AG04450 (cell line): ENCODE data around the gene NHERF1. TPM values are rescaled to one million over a fixed set of nuclear protein-coding genes. Genes with fewer than 3 reads are reported as not detected.

Experiments used
- CTCF ChIA-PET: fragments of 300-600, 350-600 bp; formaldehyde crosslinking; extraction: SDS; loops from one replicate; lab custom pipeline; 2022; ENCODE audit warnings: antibody characterized with exemption, inconsistent platforms; lab: Charles Lee
- POLR2A ChIA-PET: fragments of 350-600 bp; formaldehyde crosslinking; extraction: SDS; loops from one replicate; lab custom pipeline; 2021; ENCODE audit warnings: antibody characterized with exemption, inconsistent platforms; lab: Yijun Ruan, JAX
- DNase-seq: peaks from one replicate; pipeline ENCODE4 v3.0.0-alpha.2; 2011; ENCODE audit warnings: low read depth, low spot score
- H3K27ac ChIP-seq: one replicate; pipeline ENCODE4 v1.5.1; 2012; ENCODE audit warnings: low read depth, low read length, control low read depth
- H3K27me3 ChIP-seq: one replicate; pipeline ENCODE4 v1.6.0; 2012; ENCODE audit warnings: low read length; ENCODE audit not compliant: control insufficient read depth, insufficient read depth
- H3K4me3 ChIP-seq: 2 replicates; pipeline ENCODE4 v1.5.1; 2011; ENCODE audit warnings: mild to moderate bottlenecking, low read depth, low read length, control low read depth
- H3K9me3 ChIP-seq: 2 replicates; pipeline ENCODE4 v1.5.1; 2012; ENCODE audit warnings: low read length; ENCODE audit not compliant: control insufficient read depth, insufficient read depth
- CTCF ChIP-seq: IDR thresholded peaks from 2 replicates; pipeline ENCODE4 v1.5.1; 2011; ENCODE audit warnings: low read depth, low read length, control low read depth, inconsistent platforms
- polyA plus RNA-seq: library from polyadenylated mRNA; depleted of rRNA; stranded (reverse); fragments of >200 nt; gene quantifications from 2 replicates; pipeline ENCODE4 v1.2.3, GENCODE V29; 2011

The NHERF1 gene
- polyA plus RNA-seq, 1 experiment, result 10.5 TPM

DNA sequence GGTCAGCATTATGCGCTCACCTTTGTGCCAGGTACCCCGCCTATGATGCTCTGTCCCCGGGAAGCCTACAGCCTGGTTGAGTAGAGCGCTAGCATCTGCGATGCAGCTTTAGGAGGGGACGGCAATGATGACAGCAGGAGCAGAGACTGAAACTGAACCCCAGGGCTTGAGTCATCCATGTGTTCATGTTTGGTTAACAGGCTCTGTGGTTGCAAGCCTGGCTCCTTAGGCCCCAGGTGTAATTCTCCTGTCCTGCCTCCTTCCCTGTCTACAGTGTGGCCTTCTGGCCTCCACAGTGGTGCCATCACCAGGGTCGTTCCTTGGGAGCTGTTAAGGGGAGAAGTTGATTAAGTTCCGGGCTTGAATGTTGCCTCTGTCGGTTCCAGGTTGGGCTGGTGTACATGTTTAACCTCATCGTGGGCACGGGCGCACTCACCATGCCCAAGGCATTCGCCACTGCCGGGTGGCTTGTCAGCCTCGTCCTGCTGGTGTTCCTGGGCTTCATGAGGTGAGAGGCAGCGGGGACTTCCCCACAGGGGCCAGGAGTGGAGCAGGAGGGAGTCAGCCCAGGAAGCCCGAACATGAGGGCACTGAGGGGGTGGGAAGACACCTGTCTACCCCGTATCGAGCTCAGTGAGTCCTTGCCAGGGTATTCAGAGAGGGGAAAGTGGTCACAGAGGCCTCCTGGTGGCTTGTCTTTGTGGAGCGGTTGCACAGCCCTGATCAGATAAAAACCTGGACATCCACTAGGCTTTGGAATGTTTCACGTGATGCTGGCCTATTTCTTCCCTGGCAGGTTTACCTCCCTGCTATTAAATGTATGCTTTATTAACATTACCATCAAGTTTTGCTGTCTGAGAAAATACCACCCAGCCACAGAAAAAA is 36.9 kb downstream of the NHERF1 start:
- Histone ChIP-seq H3K27me3 (no peaks in the 10 kb centered on the region), H3K27ac (no peak overlapping the region), H3K4me3 (no peak overlapping the region), H3K9me3 (no peaks in the 10 kb centered on the region)
- CTCF ChIA-PET, result interaction anchor here (0.6 to 1.7 kb wide), 3 partner anchors 9 to 80 kb away, joined by 3 to 7 read pairs (median 4); partner anchors contain the start of gene NAT9
- TF ChIP-seq CTCF, result no peak
- POLR2A ChIA-PET, result no interaction called here
- no peak for DNase-seq

- Histone ChIP-seq H3K9me3 (no peaks in the 10 kb centered on the region), H3K27me3 (no peaks in the 10 kb centered on the region), H3K27ac (no peak overlapping the region), H3K4me3 (no peak overlapping the region)
- TF ChIP-seq CTCF, result no peak
- DNase-seq, result no peak
- CTCF ChIA-PET, result interaction anchor here (1.1 to 1.7 kb wide), 2 partner anchors 76 to 80 kb away, joined by 4 to 7 read pairs; no protein-coding TSS in a partner anchor
- POLR2A ChIA-PET, result no interaction called here
Observed at GRCh38 chr17:74785981-74786360, 37.5 kb downstream of the NHERF1 start.

DNA sequence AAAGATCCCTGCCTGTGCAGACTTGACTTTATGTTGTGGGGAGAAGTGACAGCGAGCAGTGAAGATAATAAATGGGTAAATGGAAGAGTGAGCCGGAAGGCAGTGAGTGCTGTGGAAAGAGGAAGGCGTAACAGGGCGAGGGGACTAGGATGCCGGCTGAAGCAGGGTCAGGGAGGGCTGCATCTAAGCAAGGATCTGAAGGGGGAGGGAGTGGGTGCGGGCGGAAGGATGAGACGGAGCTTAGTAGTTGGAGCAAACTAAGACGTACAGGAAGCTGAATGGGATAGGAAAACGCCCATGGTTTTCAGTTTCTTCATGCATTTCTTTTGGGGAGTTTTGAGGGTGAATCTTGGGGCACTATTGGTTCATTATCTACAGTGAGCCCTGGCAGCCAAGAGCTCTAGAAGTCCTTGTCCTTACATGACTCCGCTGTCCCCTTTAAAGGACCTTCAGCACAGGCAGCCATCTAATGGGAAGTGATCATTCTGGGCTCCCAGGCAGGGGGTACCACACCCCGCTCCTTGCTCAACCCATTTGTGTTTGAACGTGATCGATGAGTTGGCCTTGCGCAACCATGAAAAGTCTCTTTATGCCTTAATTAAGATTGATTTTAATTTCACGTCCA is 38.1 kb downstream of the NHERF1 start:
- ChIA-PET CTCF (interaction anchor here (1.7 kb wide), 1 partner anchor 79 kb away, joined by 7 read pairs; no protein-coding TSS in a partner anchor), POLR2A (no interaction called here)
- H3K9me3 ChIP-seq, result no peaks in the 10 kb centered on the region
- H3K27ac ChIP-seq, result no peak overlapping the region
- no peak overlapping the region for H3K4me3 ChIP-seq
- TF ChIP-seq CTCF, result no peak
- no peaks in the 10 kb centered on the region for H3K27me3 ChIP-seq
- DNase-seq, result no peak

DNA sequence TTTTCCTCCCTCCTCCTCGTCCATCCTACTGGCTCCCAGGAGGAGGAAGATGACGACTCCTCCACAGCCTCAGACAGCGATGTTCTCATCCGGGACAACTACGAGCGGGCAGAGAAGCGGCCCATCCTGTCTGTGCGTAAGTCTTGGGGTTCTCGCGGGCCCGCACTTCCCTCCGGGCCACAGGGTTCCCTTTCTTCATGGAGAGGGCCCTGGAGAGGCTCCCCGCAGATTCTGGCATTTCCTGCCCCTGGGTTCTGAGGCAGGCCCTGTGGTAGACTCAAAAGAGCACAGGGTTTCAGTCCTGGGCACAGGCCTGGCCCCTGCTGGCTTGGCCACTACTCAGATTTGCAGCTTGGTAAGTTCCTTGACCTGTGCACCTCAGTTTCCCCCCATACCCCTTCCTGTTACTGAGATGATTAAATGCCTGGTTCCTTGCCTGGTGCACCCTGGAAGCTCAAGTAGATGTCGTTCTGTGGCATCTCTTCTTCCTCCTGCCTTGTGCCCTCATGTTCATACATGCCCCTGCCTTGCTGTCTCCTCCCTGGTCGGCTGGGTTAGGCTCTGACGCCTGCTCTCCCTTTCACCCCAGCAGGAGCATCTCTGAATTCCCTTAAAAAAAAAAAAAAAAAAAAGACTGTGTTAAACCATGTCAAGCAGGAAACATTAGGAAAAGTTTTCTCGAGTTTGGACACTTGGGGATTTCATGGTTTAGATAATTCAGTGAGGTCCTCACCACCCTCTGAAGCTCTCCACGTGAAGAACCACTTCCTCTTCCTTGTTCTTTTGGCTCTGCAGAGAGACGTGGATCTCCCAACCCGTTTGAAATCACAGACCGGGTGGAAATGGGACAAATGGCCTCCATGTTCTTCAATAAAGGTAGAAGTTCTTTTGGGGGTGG is 42.0 kb downstream of the NHERF1 start:
- no peak for TF ChIP-seq CTCF
- Histone ChIP-seq H3K27me3 (no peaks in the 10 kb centered on the region), H3K27ac (no peak overlapping the region), H3K9me3 (no peaks in the 10 kb centered on the region), H3K4me3 (no peak overlapping the region)
- CTCF ChIA-PET, result interaction anchor here (0.6 to 9.0 kb wide), 43 partner anchors 8 to 1990 kb away, joined by 3 to 198 read pairs (median 5); partner anchors contain the start of genes GRIN2C, NAT9 and OTOP2
- DNase-seq, result no peak
- POLR2A ChIA-PET, result no interaction called here
